Stomach (tissue), 9 donors: ENCODE measurements around the gene THUMPD1. TPM values are rescaled to one million over a fixed set of nuclear protein-coding genes. Genes with fewer than 3 reads are reported as not detected.
"Not testable (repeated sequence)": the region's sequence is repeated elsewhere in the genome, so short reads cannot be mapped to it uniquely, and the experiment has no call there.

Source experiments
- DNase-seq, 2 donors: peaks; one replicate each; pipeline versions ENCODE4 v3.0.0 to v3.0.0-alpha.2; 2013 to 2019
- H3K27ac ChIP-seq, 5 donors: fragments of 200-600 bp in 4 of 5; sonication (generic) in 4 of 5; one replicate each; pipeline ENCODE4 v1.5.1; 2013 to 2019; ENCODE audit warnings: mild to moderate bottlenecking in 1 of 5, moderate library complexity in 1 of 5
- H3K27me3 ChIP-seq, 3 donors: fragments of 200-600 bp; sonication (generic); one replicate each; pipeline ENCODE4 v1.5.1; 2017 to 2019; ENCODE audit warnings: mixed run types in 1 of 3
- H3K36me3 ChIP-seq, 4 donors: fragments of 200-600 bp; sonication (generic); 1 replicate in 3 of 4; 2 replicates in 1 of 4; pipeline ENCODE4 v1.5.1; 2016 to 2019
- H3K4me1 ChIP-seq, 4 donors: fragments of 200-600 bp; sonication (generic); one replicate each; pipeline ENCODE4 v1.5.1; 2016 to 2019
- H3K4me3 ChIP-seq, 4 donors: fragments of 200-600 bp; sonication (generic) in 3 of 4; one replicate each; pipeline ENCODE4 v1.5.1; 2016 to 2019; ENCODE audit warnings: mild to moderate bottlenecking in 1 of 4
- H3K9me3 ChIP-seq, 4 donors: fragments of 200-600 bp; sonication (generic); one replicate each; pipeline ENCODE4 v1.5.1; 2016 to 2019
- EP300 ChIP-seq: sonication (generic); formaldehyde crosslinking; IDR thresholded peaks from one replicate; pipeline ENCODE4 v1.6.1; 2017; ENCODE audit warnings: antibody characterized with exemption
- POLR2A ChIP-seq, 4 donors: fragments of 450-650 bp; IDR thresholded peaks; one replicate each; pipeline ENCODE4 v1.6.1; 2016; ENCODE audit warnings: antibody characterized with exemption in 4 of 4, control low read depth in 2 of 4, mild to moderate bottlenecking in 1 of 4, moderate library complexity in 1 of 4
- POLR2AphosphoS5 ChIP-seq, 3 donors: sonication (generic); formaldehyde crosslinking; IDR thresholded peaks; one replicate each; pipeline ENCODE4 v1.6.1; 2016; ENCODE audit warnings: antibody characterized with exemption in 3 of 3
- WGBS, 5 donors: extraction: QIAGEN DNeasy Blood & Tissue Kit in 3 of 5; methylation state at CpG; one replicate each; pipeline versions ENCODE4 v1.1.5 to v1.1.7; 2013 to 2018; 5-methylcytosine and 5-hydroxymethylcytosine counted together
- intact Hi-C: fragments of 100-400 bp; cut with DNase I; formaldehyde crosslinking; loops from one replicate; pipeline ENCODE4 v1.15.1; 2023; ENCODE audit warnings: low total_unique reads
- polyA plus RNA-seq, 3 donors: library from polyadenylated mRNA; stranded (reverse); fragments of 200-250 nt; gene quantifications; one replicate each; pipeline ENCODE4 v1.2.3, GENCODE V29; 2013
- total RNA-seq, 5 donors: library from RNA; depleted of rRNA; stranded (reverse); fragments of >200 nt; gene quantifications; one replicate each; pipeline versions ENCODE4 v1.1.0 to v1.2.3, GENCODE V29; 2014 to 2016
- TF ChIP-seq, protein P1 (sequence below), 7 experiments: fragments of 450-650 bp in 4 of 7; fragments of 200-600 bp in 3 of 7; sonication (generic) in 3 of 7; IDR thresholded peaks; one replicate each; pipeline ENCODE4 v1.5.1; 2016 to 2019; ENCODE audit warnings: antibody characterized with exemption in 7 of 7, control low read depth in 2 of 7, mild to moderate bottlenecking in 1 of 7
- donor health status: healthy with polysubstance abuse.
- donor health status: Bipolar disorder and iron deficiency.
- donor health status: healthy.

THUMPD1 gene
- total and polyA plus RNA-seq, 8 donors: 3.2 to 101 (median 33.7) TPM

DNA sequence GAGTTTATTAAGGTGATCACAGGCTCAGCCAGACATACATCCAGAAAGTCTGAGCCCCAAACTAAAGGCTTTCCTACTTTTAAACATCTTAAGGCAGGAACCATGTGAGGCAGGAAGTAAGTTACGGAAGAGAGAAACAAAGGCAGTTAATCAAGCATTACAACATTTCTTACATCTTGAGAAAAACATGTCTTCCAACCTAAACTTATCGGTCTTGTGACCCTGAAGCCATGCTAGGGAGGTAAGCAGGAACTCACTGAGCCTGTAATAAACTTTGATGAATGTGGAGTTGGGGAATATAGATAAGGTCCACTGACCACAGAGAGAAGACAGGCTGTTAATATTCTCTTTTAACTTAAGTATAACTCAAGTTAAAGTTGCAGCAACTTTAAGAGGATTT is 18.7 kb upstream of the THUMPD1 start:
- TF ChIP-seq POLR2AphosphoS5 (IDR thresholded peaks at IDR 0.05): no peak
- no peak for TF ChIP-seq EP300
- TF ChIP-seq, protein P1, sequence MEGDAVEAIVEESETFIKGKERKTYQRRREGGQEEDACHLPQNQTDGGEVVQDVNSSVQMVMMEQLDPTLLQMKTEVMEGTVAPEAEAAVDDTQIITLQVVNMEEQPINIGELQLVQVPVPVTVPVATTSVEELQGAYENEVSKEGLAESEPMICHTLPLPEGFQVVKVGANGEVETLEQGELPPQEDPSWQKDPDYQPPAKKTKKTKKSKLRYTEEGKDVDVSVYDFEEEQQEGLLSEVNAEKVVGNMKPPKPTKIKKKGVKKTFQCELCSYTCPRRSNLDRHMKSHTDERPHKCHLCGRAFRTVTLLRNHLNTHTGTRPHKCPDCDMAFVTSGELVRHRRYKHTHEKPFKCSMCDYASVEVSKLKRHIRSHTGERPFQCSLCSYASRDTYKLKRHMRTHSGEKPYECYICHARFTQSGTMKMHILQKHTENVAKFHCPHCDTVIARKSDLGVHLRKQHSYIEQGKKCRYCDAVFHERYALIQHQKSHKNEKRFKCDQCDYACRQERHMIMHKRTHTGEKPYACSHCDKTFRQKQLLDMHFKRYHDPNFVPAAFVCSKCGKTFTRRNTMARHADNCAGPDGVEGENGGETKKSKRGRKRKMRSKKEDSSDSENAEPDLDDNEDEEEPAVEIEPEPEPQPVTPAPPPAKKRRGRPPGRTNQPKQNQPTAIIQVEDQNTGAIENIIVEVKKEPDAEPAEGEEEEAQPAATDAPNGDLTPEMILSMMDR (IDR thresholded peaks at IDR 0.05): no peak
- TF ChIP-seq POLR2A (IDR thresholded peaks at IDR 0.05): no peak
- Histone ChIP-seq H3K27ac (no peak overlapping the region), H3K9me3 (no peaks in the 10 kb centered on the region), H3K4me3 (no peak overlapping the region), H3K4me1 (peaks cover 5 to 27% (median 14%) of the 10 kb centered on the region in 4 donors), H3K36me3 (no peaks in the 10 kb centered on the region), H3K27me3 (no peaks in the 10 kb centered on the region)
- no peak for DNase-seq
- intact Hi-C loops: no loop called here
- WGBS, 5 donors: 68 to 84% (median 77%) methylated on average over 2 of the region's 2 CpGs

DNA sequence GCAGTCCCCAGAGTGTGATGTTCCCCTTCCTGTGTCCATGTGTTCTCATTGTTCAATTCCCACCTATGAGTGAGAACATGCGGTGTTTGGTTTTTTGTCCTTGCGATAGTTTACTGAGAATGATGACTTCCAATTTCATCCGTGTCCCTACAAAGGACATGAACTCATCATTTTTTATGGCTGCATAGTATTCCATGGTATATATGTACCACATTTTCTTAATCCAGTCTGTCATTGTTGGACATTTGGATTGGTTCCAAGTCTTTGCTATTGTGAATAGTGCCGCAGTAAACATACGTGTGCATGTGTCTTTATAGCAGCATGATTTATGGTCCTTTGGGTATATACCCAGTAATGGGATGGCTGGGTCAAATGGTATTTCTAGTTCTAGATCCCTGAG is 14.2 kb upstream of the THUMPD1 start:
- WGBS, 5 donors: 58 to 100% (median 82%) methylated on average over 1 to 3 of the region's 5 CpGs
- intact Hi-C loops, H3K4me1 ChIP-seq: not testable (repeated sequence)

DNA sequence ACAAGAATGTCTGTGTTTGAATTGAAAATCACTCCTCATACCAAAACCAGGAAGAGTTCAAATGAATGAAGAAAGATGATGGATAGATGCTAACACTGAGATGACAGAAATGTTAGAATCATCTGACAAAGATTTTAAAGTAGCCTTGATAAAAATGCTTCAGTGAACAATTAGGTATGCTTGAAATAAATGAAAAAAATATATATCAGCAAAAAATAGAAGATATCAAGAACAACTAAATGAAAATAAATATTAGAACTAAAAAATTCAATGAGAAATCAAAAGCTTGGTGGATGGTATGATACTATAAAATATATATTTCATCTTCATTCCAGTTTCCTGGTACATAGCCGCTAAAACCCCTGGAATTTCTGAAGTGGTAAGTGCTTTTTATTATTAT is 13.6 kb upstream of the THUMPD1 start:
- WGBS, 5 donors: 79 to 92% (median 89%) methylated on average over 1 of the region's 1 CpG

More for the DNA sequence above, 14.2 kb upstream of the THUMPD1 start:
- not testable (repeated sequence) for DNase-seq, H3K27me3 ChIP-seq, H3K9me3 ChIP-seq, H3K4me3 ChIP-seq, H3K36me3 ChIP-seq, H3K27ac ChIP-seq

DNA sequence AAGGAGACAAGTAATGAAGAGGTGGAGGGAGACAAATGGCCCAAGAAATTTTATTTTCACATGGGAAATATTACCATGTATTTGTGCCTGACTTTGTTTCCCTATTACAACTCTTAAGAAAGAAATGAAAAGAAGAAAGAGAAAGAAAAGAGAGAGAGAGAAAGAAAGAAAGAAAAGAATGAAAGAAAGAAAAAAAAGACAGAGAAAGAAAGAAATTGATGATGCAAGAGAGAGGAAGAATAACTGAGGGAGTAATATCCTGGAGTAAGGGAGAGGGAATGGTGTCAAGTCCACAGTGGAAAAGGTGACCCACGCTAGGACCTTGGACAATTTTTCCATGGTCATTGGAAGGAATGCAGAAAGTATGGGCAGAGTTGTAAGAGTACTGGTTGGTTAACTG is 12.1 kb upstream of the THUMPD1 start:
- 76 to 81% (median 78%) methylated on average over 1 of the region's 1 CpG for WGBS, 5 donors
- no peak overlapping the region for H3K4me3 ChIP-seq
- no peaks in the 10 kb centered on the region for H3K27me3 ChIP-seq
- no peaks in the 10 kb centered on the region for H3K9me3 ChIP-seq
- TF ChIP-seq EP300 (no peak), POLR2AphosphoS5 (IDR thresholded peaks at IDR 0.05) (no peak), POLR2A (IDR thresholded peaks at IDR 0.05) (no peak)
- TF ChIP-seq, protein P1 (IDR thresholded peaks at IDR 0.05): no peak
- no peaks in the 10 kb centered on the region for H3K36me3 ChIP-seq
- no peak overlapping the region for H3K27ac ChIP-seq
- H3K4me1 ChIP-seq: no peaks in the 10 kb centered on the region
- DNase-seq: no peak
- intact Hi-C loops: no loop called here

More for the DNA sequence above, 13.6 kb upstream of the THUMPD1 start:
- H3K4me1 ChIP-seq: no peaks in the 10 kb centered on the region
- no peaks in the 10 kb centered on the region for H3K36me3 ChIP-seq
- no peak overlapping the region for H3K4me3 ChIP-seq
- H3K27me3 ChIP-seq: no peaks in the 10 kb centered on the region
- no peak overlapping the region for H3K27ac ChIP-seq
- TF ChIP-seq POLR2A (IDR thresholded peaks at IDR 0.05) (no peak), POLR2AphosphoS5 (IDR thresholded peaks at IDR 0.05) (no peak)
- TF ChIP-seq, protein P1 (IDR thresholded peaks at IDR 0.05): no peak
- DNase-seq: no peak
- intact Hi-C loops: no loop called here
- H3K9me3 ChIP-seq: no peaks in the 10 kb centered on the region

DNA sequence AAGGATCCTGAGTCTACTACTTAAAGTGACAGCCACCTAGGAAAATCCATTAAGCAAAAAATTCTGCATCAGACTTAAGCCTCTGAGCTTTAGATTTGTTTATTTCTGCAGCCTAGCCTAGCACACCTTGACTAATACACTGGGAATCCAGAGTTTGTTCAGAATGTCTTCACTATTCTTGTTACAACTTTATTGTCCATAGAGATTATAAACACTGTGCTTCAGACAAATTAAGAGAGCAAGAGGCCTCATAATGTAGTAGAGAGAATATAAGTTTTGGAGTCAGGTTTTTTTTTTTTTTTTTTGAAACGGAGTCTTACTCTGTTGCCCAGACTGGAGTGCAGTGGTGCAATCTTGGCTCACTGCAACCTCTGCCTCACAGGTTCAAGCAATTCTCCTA is 8.9 kb upstream of the THUMPD1 start:
- Histone ChIP-seq H3K9me3 (peaks cover 0 to 17% (median 9%) of the 10 kb centered on the region in 4 donors), H3K4me3 (no peak overlapping the region)
- 70 to 95% (median 87%) methylated on average over 1 of the region's 1 CpG; no CpG with 5 or more reads in 1 of the 5 donors for WGBS, 5 donors

More for the DNA sequence above, 8.9 kb upstream of the THUMPD1 start:
- Histone ChIP-seq H3K27me3 (no peaks in the 10 kb centered on the region), H3K36me3 (no peaks in the 10 kb centered on the region), H3K27ac (no peak overlapping the region), H3K4me1 (no peaks in the 10 kb centered on the region)
- intact Hi-C loops: no loop called here
- TF ChIP-seq POLR2A (IDR thresholded peaks at IDR 0.05) (no peak), EP300 (no peak)
- TF ChIP-seq, protein P1 (IDR thresholded peaks at IDR 0.05): no peak
- no peak for DNase-seq
